Kidney (tissue), 14 donors: ENCODE data around the gene IL17RE. TPM values are rescaled to one million over a fixed set of nuclear protein-coding genes. Genes with fewer than 3 reads are reported as not detected.

ENCODE experiments used
- DNase-seq, 5 donors: peaks; one replicate each; pipeline ENCODE4 v3.0.0-alpha.2; 2013 to 2020
- FAIRE-seq: peaks from 2 replicates; lab custom pipeline; 2012; peaks lifted over from hg19 to GRCh38; lab: Jason Lieb, UNC
- H3K27ac ChIP-seq, 2 donors: one replicate each; pipeline ENCODE4 v1.7.0; 2013; ENCODE audit warnings: low read depth in 2 of 2, low read length in 2 of 2, inconsistent platforms in 1 of 2
- H3K27me3 ChIP-seq: one replicate; pipeline ENCODE4 v1.7.1; 2013; ENCODE audit warnings: low read length, inconsistent platforms; ENCODE audit not compliant: control insufficient read depth, insufficient read depth
- H3K36me3 ChIP-seq, 3 donors: one replicate each; pipeline versions ENCODE4 v1.7.0 to v1.7.1; 2013; ENCODE audit warnings: low read length in 3 of 3, control low read depth in 1 of 3, inconsistent platforms in 1 of 3; ENCODE audit not compliant: insufficient read depth in 3 of 3, control insufficient read depth in 2 of 3
- H3K4me1 ChIP-seq, 3 donors: one replicate each; pipeline versions ENCODE4 v1.7.0 to v1.7.1; 2013; ENCODE audit warnings: low read length in 3 of 3, inconsistent platforms in 1 of 3, low read depth in 1 of 3; ENCODE audit not compliant: control insufficient read depth in 2 of 3, insufficient read depth in 2 of 3
- H3K4me3 ChIP-seq, 3 donors: one replicate each; pipeline versions ENCODE4 v1.7.0 to v1.8.1; 2013; ENCODE audit warnings: low read length in 3 of 3, control low read depth in 1 of 3, inconsistent platforms in 1 of 3
- H3K9ac ChIP-seq, 3 donors: one replicate each; pipeline versions ENCODE4 v1.7.0 to v1.7.1; 2013; ENCODE audit warnings: low read length in 3 of 3, control low read depth in 1 of 3, inconsistent platforms in 1 of 3
- H3K9me3 ChIP-seq, 3 donors: one replicate each; pipeline versions ENCODE4 v1.7.0 to v1.7.1; 2013; ENCODE audit warnings: low read length in 3 of 3, control low read depth in 1 of 3, inconsistent platforms in 1 of 3; ENCODE audit not compliant: control insufficient read depth in 2 of 3, insufficient read depth in 1 of 3
- CTCF ChIP-seq: IDR thresholded peaks from 3 replicates; pipeline ENCODE4 v1.5.1; 2012; ENCODE audit warnings: mild to moderate bottlenecking, moderate library complexity, borderline replicate concordance; ENCODE audit not compliant: insufficient read depth; ENCODE audit errors: extremely low read depth
- intact Hi-C: fragments of 100-400 bp; cut with DNase I; formaldehyde crosslinking; loops from one replicate; pipeline ENCODE4 v1.11.1; 2022
- polyA plus RNA-seq: library from polyadenylated mRNA; stranded (reverse); fragments of 350-450 nt; fragmentation: Illumina TruSeq; extraction: RNeasy Lipid Tissue Mini Kit (QIAGEN cat#74804); gene quantifications from one replicate; pipeline ENCODE4 v1.2.3, GENCODE V29; 2014; ENCODE audit warnings: low read depth, low replicate concordance; ENCODE audit not compliant: insufficient read depth
- total RNA-seq: library from RNA; stranded (reverse); fragmentation: NEBNext Ultra II Directional; extraction: Animal tissue kit (Norgen Biotek cat#: 25700); gene quantifications from one replicate; pipeline ENCODE4 v1.2.1, GENCODE V29; 2021
- donor health status: control.
- donor health status: control.
- donor health status: control.
- donor health status: control.
- donor health status: control.
- donor health status: DM: yes; HTN: yes; CAD: no.
- donor health status: Normal renal cell carcinoma (clear cell type).

Gene IL17RE
- total and polyA plus RNA-seq, 2 donors from 2014 or later: 7.5 to 8.5 TPM

DNA sequence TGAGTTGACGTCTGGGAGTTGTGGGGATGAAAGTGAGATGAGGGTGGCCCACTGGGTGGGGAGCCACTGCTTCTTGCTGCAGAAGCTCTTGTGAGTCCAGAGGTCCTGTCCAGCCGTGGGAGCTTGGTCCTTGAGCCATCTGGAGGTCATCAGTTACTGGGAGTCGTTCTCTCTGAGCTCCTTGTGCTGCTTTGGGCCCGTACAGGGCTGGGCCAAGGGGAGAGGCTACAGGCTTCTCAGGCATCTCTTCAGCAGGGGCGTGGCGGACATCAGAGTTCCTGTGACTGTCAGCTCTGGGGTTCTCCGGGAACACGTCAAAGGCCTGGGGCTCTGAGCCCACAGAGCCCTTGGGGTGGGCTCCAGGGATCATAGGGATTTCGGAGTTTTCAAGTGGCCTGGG lies 47.0 kb downstream of the IL17RE start:
- Histone ChIP-seq H3K27ac (no peak overlapping the region), H3K4me3 (no peak overlapping the region), H3K4me1 (peaks cover 0 to 16% (median 0%) of the 10 kb centered on the region in 3 donors), H3K9ac (no peak overlapping the region), H3K27me3 (no peaks in the 10 kb centered on the region), H3K36me3 (no peaks in the 10 kb centered on the region), H3K9me3 (no peaks in the 10 kb centered on the region)
- FAIRE-seq: no peak
- intact Hi-C loops: no loop called here
- TF ChIP-seq CTCF: no peak
- no peak for DNase-seq

- TF ChIP-seq CTCF: no peak
- intact Hi-C loops: no loop called here
- Histone ChIP-seq H3K9me3 (no peaks in the 10 kb centered on the region), H3K27me3 (no peaks in the 10 kb centered on the region), H3K36me3 (no peaks in the 10 kb centered on the region), H3K9ac (no peak overlapping the region), H3K4me3 (no peak overlapping the region), H3K4me1 (peaks cover 0 to 13% (median 0%) of the 10 kb centered on the region in 3 donors), H3K27ac (no peak overlapping the region)
- no peak for FAIRE-seq
- no peak for DNase-seq
Measured at GRCh38 chr3:9951126-9951525, 48.5 kb downstream of the IL17RE start.

- peak overlapping the region in 2 of 3 donors; percentile 14 to 26 for H3K9ac ChIP-seq
- no peak for FAIRE-seq
- H3K27ac ChIP-seq: no peak overlapping the region
- TF ChIP-seq CTCF: no peak
- H3K9me3 ChIP-seq: no peaks in the 10 kb centered on the region
- intact Hi-C loops: no loop called here
- no peaks in the 10 kb centered on the region for H3K36me3 ChIP-seq
- H3K4me3 ChIP-seq: peak overlapping the region; percentile 37 to 51 (median 49)
- peaks cover 0 to 11% (median 0%) of the 10 kb centered on the region in 3 donors for H3K4me1 ChIP-seq
- H3K27me3 ChIP-seq: no peaks in the 10 kb centered on the region
- DNase-seq: peak in 1 of 5 donors; percentile 11
Measured at GRCh38 chr3:9951598-9951961, 48.9 kb downstream of the IL17RE start.
